Fibroblast of the aortic adventitia (primary cell): ENCODE results near the gene DYNLT3. TPM values are rescaled to one million over a fixed set of nuclear protein-coding genes. Genes with fewer than 3 reads are reported as not detected.

ENCODE experiments used
- DNase-seq: peaks from one replicate; pipeline ENCODE4 v3.0.0-alpha.2; 2010; ENCODE audit warnings: low read depth
- H3K4me3 ChIP-seq: 2 replicates; pipeline ENCODE4 v1.5.1; 2011; ENCODE audit warnings: low read depth, mild to moderate bottlenecking, control low read depth, low read length, moderate library complexity
- total RNA-seq: library from RNA; depleted of rRNA; stranded (reverse); fragments of >200 nt; gene quantifications from 2 replicates; pipeline ENCODE4 v1.2.3, GENCODE V29; 2012; ENCODE audit warnings: low replicate concordance
- TF ChIP-seq, protein P1 (sequence below): IDR thresholded peaks from 2 replicates; pipeline ENCODE4 v1.5.1; 2011; ENCODE audit warnings: mild to moderate bottlenecking, low read length, control low read depth, inconsistent platforms; ENCODE audit not compliant: insufficient read depth

Gene DYNLT3
- total RNA-seq, 1 donor: 64.2 TPM

DNA sequence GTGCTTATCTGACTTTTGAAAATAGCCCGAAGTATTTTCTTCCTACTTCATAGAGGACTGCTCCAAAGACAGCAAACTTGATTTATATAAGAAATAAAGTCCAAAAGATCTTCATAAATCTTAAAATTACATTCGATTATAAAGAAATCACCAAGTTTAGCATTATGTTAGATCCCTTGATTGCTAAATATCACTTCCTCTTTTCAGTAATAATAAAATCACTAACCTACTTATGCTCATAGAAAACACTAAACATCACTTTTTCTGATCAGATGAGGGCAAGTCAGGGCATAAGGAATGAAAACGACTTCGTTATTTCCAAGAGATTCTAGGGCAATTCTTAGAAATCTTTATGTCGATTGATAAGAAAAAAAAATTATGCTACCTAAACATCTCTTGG is 32.0 kb downstream of the DYNLT3 start:
- no peak overlapping the region for H3K4me3 ChIP-seq
- TF ChIP-seq, protein P1, sequence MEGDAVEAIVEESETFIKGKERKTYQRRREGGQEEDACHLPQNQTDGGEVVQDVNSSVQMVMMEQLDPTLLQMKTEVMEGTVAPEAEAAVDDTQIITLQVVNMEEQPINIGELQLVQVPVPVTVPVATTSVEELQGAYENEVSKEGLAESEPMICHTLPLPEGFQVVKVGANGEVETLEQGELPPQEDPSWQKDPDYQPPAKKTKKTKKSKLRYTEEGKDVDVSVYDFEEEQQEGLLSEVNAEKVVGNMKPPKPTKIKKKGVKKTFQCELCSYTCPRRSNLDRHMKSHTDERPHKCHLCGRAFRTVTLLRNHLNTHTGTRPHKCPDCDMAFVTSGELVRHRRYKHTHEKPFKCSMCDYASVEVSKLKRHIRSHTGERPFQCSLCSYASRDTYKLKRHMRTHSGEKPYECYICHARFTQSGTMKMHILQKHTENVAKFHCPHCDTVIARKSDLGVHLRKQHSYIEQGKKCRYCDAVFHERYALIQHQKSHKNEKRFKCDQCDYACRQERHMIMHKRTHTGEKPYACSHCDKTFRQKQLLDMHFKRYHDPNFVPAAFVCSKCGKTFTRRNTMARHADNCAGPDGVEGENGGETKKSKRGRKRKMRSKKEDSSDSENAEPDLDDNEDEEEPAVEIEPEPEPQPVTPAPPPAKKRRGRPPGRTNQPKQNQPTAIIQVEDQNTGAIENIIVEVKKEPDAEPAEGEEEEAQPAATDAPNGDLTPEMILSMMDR: no peak
- no peak for DNase-seq

DNA sequence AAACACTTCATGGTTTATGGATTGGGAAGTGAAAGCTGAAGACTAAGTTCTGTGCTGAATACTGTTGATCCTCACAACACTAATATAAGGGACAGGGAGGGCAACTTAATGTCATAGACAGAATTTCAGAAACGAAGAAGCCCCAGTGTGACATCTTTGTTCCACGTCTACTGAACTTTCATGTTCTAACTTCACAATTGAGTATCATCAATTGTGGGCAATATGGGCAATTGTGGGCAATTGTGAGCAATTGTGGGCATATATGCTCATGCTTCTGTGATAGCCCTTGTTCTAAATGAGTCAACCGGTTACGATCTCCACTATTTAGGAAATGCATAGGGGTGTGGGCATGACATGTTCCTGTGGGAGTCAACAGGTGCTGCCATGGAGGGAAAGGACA is 33.8 kb downstream of the DYNLT3 start:
- no peak overlapping the region for H3K4me3 ChIP-seq
- TF ChIP-seq, protein P1: no peak
- DNase-seq: no peak

DNA sequence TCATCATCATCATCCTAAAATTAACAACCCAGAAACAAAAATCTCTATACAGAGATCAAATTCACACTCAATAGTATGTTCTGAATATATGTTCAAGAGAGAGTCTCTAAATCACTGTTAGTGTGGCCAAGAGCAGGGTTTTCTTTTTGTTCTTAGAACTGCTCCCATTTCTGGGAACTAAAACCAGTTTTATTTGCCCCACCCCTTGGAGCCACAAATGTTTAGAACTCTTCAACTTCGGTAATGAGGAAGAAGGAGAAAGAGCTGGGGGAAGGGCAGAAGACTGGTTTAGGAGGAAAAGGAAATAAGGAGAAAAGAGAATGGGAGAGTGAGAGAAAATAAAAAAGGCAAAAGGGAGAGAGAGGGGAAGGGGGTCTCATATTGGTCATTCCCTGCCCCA is 35.3 kb downstream of the DYNLT3 start:
- H3K4me3 ChIP-seq: no peak overlapping the region
- DNase-seq: no peak
- TF ChIP-seq, protein P1: no peak

DNA sequence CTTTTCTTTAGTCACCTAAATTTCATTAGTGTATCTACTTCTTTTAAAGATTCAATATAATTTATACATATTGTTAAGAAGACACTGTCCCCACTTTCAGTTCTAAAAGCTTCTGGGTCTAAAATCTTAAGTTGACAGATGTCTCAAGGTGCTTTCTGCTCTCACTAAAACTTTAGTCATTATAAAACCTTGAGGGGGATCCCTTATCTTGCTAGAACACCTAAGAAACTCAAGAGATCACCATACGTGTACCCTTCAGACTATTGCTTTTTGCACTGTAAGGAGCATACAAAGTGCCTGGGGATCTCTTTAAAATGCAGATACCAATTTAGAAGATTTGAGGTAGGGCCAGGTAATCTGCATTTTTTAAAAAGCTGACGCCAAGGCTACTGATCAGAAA is 37.4 kb downstream of the DYNLT3 start:
- H3K4me3 ChIP-seq: no peak overlapping the region
- TF ChIP-seq, protein P1: no peak
- DNase-seq: no peak

DNA sequence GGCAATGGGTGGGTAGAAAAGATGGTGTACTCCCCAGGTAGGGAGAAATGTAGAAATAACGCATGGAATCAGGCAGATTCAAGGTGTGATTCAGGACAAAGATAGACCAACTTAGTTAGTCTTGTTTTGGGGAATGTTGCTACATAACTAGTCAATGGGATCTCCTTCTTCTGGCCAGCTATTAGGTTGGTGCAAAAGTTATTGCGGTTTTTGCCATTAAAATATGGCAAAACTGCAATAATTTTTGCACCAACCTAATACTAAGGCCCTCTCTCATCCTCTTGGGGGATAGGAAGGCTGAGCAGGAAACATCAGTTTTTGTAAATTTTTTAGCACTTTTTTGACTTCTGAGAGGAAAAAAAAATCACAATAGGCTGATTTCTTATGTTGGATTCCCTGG is 44.3 kb downstream of the DYNLT3 start:
- TF ChIP-seq, protein P1: no peak
- DNase-seq: no peak
- no peak overlapping the region for H3K4me3 ChIP-seq

DNA sequence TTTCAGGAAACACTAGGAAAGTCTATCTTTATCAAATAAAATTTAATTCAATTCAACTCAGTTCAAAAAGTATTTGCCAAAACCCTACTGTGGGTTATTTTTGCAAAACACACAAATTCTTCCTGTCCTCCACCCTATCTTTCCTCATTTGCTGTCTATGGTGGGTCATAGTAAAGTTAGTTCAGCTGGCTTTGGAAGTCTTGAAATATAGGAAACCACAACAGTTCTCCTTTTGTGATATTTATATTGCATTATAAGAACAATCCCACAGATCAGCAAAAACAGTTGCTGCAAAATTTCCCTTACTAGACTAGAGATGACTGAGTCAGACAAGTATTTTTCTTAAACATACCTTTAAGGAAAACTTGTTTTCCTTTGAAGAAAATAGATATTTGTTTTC is 45.3 kb downstream of the DYNLT3 start:
- no peak for DNase-seq
- TF ChIP-seq, protein P1: no peak
- no peak overlapping the region for H3K4me3 ChIP-seq

DNA sequence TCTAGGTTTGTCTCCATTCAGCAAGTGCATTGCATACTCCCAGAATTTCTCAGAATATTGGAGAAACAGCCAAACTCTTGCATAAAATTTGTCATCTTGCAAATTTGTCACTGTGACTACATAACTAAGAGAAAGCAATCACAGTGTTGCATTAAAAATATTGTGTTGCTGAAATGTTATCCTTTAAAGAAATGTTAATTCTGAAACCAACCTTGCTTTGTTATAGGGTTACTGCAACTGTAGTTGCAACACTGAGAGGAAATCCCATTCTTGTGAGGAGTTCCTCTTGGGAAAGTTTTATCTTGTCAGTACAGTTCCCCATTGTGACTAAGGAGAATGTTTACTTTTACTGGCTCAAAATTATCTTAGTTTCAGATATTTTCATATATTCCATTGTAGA is 46.7 kb downstream of the DYNLT3 start:
- TF ChIP-seq, protein P1: no peak
- peak; percentile 44 for DNase-seq
- H3K4me3 ChIP-seq: no peak overlapping the region
